ENCODE measurements around the gene PTGR3. TPM values are rescaled to one million over a fixed set of nuclear protein-coding genes. Genes with fewer than 3 reads are reported as not detected.

PTGR3 gene
- total and polyA plus RNA-seq, 5 donors, result 23.4 to 42.9 (median 30.4) TPM

DNA sequence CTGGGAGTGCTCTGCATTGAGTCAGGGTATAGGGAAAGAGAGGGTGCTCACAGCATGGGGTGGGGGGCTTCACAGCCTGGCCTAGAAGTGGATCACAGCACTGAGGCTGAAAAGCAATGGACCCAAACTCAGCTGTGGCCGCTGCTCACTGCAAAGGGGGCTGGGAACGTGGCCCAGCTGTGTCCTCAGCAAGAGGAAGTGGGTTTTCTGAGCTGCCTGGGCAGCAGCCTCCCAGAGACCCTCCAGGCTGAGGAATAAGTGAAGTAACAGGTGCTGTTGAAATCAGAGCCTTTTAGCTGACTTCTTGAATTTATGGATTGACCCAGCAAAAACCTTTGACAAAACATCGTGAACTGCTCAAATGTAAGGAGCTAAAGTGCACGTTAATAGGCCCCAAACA, 35.2 kb downstream of the PTGR3 start:
- H3K27me3 ChIP-seq (ENCODE audit: control insufficient read depth, insufficient read depth), result no peaks in the 10 kb centered on the region
- H3K9me3 ChIP-seq (ENCODE audit: control insufficient read depth, low read length), result no peaks in the 10 kb centered on the region
- no peaks in the 10 kb centered on the region for H3K4me1 ChIP-seq (ENCODE audit: control insufficient read depth, insufficient read depth, low read length)
- no peak overlapping the region for H3K27ac ChIP-seq (ENCODE audit: low read length)
- ATAC-seq, result no peak
- no peak overlapping the region for H3K4me3 ChIP-seq (ENCODE audit: low read length)
- intact Hi-C loops (cut with DNase I), result no loop called here
- DNase-seq, result no peak
- 80% methylated on average over 4 of the region's 4 CpGs for WGBS

GRCh38 chr18:75173125-75173432, 35.9 kb downstream of the PTGR3 start:
- 48% methylated on average over 5 of the region's 5 CpGs for WGBS
- ATAC-seq, result no peak
- Histone ChIP-seq H3K9me3 (ENCODE audit: control insufficient read depth, low read length) (no peaks in the 10 kb centered on the region), H3K27ac (ENCODE audit: low read length) (no peak overlapping the region), H3K4me1 (ENCODE audit: control insufficient read depth, insufficient read depth, low read length) (no peaks in the 10 kb centered on the region), H3K4me3 (ENCODE audit: low read length) (no peak overlapping the region), H3K27me3 (ENCODE audit: control insufficient read depth, insufficient read depth) (no peaks in the 10 kb centered on the region)
- no peak for DNase-seq
- intact Hi-C loops (cut with DNase I), result no loop called here

- DNase-seq (no peak), ATAC-seq (no peak)
- no peak overlapping the region for H3K27ac ChIP-seq (ENCODE audit: low read length)
- no peaks in the 10 kb centered on the region for H3K9me3 ChIP-seq (ENCODE audit: control insufficient read depth, low read length)
- no peaks in the 10 kb centered on the region for H3K27me3 ChIP-seq (ENCODE audit: control insufficient read depth, insufficient read depth)
- H3K4me1 ChIP-seq (ENCODE audit: control insufficient read depth, insufficient read depth, low read length), result no peaks in the 10 kb centered on the region
- no peak overlapping the region for H3K4me3 ChIP-seq (ENCODE audit: low read length)
- WGBS, result 72% methylated on average over 17 of the region's 17 CpGs
- intact Hi-C loops (cut with DNase I), result no loop called here
These were observed 36.4 kb downstream of the PTGR3 start for GRCh38 chr18:75172299-75173124.

DNA sequence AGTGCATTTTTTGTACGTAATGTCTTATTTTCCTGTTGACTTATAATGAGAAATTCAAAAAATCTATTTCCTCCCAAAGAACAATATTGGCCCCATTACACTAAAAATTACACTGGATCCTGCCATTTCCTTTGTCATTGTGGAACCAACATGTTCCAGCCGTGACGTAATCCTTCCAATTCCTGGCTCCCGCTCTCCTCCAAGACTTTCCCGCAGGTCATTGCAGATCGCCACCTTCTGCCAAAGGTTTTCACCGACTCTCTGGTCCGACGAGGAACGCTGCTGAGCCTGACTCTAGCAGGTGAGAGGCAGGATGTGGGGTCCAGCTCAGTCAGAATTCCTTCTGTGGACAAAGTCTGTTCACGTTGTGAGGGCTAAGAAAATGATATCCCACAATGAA, 38.0 kb downstream of the PTGR3 start:
- 70% methylated on average over 11 of the region's 11 CpGs for WGBS
- DNase-seq, result no peak
- no peaks in the 10 kb centered on the region for H3K4me1 ChIP-seq (ENCODE audit: control insufficient read depth, insufficient read depth, low read length)
- H3K9me3 ChIP-seq (ENCODE audit: control insufficient read depth, low read length), result no peaks in the 10 kb centered on the region
- H3K27me3 ChIP-seq (ENCODE audit: control insufficient read depth, insufficient read depth), result no peaks in the 10 kb centered on the region
- peak overlapping the region; percentile 61 for H3K27ac ChIP-seq (ENCODE audit: low read length)
- no peak for ATAC-seq
- intact Hi-C loops (cut with DNase I), result no loop called here
- no peak overlapping the region for H3K4me3 ChIP-seq (ENCODE audit: low read length)

GRCh38 chr18:75170022-75170789, 38.7 kb downstream of the PTGR3 start:
- DNase-seq (peak in 1 of 3 donors; percentile 65), ATAC-seq (peak in 1 of 2 donors; percentile 28)
- Histone ChIP-seq H3K27me3 (ENCODE audit: control insufficient read depth, insufficient read depth) (no peaks in the 10 kb centered on the region), H3K4me1 (ENCODE audit: control insufficient read depth, insufficient read depth, low read length) (no peaks in the 10 kb centered on the region), H3K27ac (ENCODE audit: low read length) (peak overlapping the region; percentile 76), H3K9me3 (ENCODE audit: control insufficient read depth, low read length) (no peaks in the 10 kb centered on the region), H3K4me3 (ENCODE audit: low read length) (no peak overlapping the region)
- 78% methylated on average over 34 of the region's 34 CpGs for WGBS
- intact Hi-C loops (cut with DNase I), result no loop called here

DNA sequence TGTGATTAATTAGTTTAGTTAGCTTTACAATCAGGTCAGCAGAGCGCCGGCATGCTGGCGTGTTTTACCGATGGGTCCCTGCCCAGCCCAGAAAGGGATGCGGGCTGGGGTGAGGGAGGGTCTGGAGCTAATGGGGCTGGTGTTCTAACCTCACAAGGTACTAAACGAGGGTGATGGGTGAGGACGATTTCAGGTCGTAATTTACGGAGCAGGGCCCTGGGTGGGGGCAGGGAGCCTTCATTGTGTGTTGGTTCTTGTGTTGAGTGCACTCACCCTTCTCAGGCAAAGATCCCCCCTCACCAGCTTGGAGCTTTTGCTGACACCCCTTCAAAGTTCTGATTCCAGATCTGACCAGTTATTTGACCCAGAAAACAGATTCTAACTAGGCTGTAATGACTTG, 39.5 kb downstream of the PTGR3 start:
- 82% methylated on average over 9 of the region's 9 CpGs for WGBS
- DNase-seq (no peak), ATAC-seq (no peak)
- H3K27me3 ChIP-seq (ENCODE audit: control insufficient read depth, insufficient read depth), result no peaks in the 10 kb centered on the region
- H3K9me3 ChIP-seq (ENCODE audit: control insufficient read depth, low read length), result no peaks in the 10 kb centered on the region
- intact Hi-C loops (cut with DNase I), result no loop called here
- H3K27ac ChIP-seq (ENCODE audit: low read length), result no peak overlapping the region
- H3K4me1 ChIP-seq (ENCODE audit: control insufficient read depth, insufficient read depth, low read length), result no peaks in the 10 kb centered on the region
- H3K4me3 ChIP-seq (ENCODE audit: low read length), result no peak overlapping the region

- no peak overlapping the region for H3K27ac ChIP-seq (ENCODE audit: low read length)
- H3K4me1 ChIP-seq (ENCODE audit: control insufficient read depth, insufficient read depth, low read length), result no peaks in the 10 kb centered on the region
- 27% methylated on average over 7 of the region's 7 CpGs for WGBS
- H3K27me3 ChIP-seq (ENCODE audit: control insufficient read depth, insufficient read depth), result no peaks in the 10 kb centered on the region
- DNase-seq (no peak), ATAC-seq (no peak)
- intact Hi-C loops (cut with DNase I), result no loop called here
- no peaks in the 10 kb centered on the region for H3K9me3 ChIP-seq (ENCODE audit: control insufficient read depth, low read length)
- H3K4me3 ChIP-seq (ENCODE audit: low read length), result no peak overlapping the region
These were observed 40.3 kb downstream of the PTGR3 start for GRCh38 chr18:75168619-75169018.

DNA sequence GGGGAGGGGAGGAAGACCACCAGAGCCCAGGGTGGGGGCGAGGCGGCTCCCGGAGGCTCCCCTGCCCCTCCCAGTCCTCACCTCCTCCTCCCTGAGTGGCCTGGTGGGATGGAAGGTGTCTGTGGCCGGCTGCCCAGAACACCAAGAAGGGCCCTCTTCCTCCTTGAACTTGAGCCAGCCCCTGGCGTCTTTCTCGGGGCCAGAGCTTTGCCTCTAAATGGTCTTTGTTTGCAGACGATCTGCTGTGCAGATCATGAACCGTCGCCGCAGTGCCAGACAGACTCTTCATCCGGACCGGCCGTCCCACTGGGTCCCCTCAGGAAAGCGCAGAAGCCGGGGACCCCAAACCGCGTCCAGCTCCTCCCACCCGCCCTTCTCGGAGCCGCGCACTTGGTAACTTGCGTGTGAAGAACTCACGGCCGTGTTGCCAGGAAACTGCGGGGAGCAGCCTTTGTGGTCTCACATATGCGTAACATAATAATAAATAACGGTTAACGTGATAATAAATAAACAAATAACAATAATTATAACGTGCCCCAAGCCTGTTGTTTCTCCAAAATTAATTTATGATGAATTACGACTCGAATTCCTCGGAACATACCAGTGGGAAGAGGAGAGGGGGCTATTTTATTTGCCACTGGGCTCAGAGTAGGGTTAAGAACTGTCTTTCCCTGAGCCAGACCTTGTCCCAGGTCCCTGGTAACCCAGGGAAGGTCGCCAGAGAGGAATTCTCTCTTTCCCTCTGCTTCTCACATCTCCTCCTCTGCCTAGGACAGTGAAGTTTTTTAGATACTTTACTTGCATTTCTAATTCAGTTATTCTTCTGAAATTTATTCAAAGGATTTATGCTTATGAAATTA, 41.0 kb downstream of the PTGR3 start:
- Histone ChIP-seq H3K9me3 (ENCODE audit: control insufficient read depth, low read length) (no peaks in the 10 kb centered on the region), H3K4me3 (ENCODE audit: low read length) (peak overlapping the region; percentile 33), H3K27ac (ENCODE audit: low read length) (peak overlapping the region; percentile 21), H3K4me1 (ENCODE audit: control insufficient read depth, insufficient read depth, low read length) (no peaks in the 10 kb centered on the region), H3K27me3 (ENCODE audit: control insufficient read depth, insufficient read depth) (no peaks in the 10 kb centered on the region)
- WGBS, result 37% methylated on average over 33 of the region's 33 CpGs
- ATAC-seq, result peak; percentile 56 to 63
- DNase-seq, result peak; percentile 34 to 74 (median 73)
- intact Hi-C loops (cut with DNase I), result no loop called here

- DNase-seq (no peak), ATAC-seq (no peak)
- Histone ChIP-seq H3K4me1 (ENCODE audit: control insufficient read depth, insufficient read depth, low read length) (no peaks in the 10 kb centered on the region), H3K4me3 (ENCODE audit: low read length) (no peak overlapping the region), H3K27ac (ENCODE audit: low read length) (no peak overlapping the region), H3K27me3 (ENCODE audit: control insufficient read depth, insufficient read depth) (no peaks in the 10 kb centered on the region), H3K9me3 (ENCODE audit: control insufficient read depth, low read length) (no peaks in the 10 kb centered on the region)
- 85% methylated on average over 10 of the region's 10 CpGs for WGBS
- intact Hi-C loops (cut with DNase I), result no loop called here
These were observed 41.8 kb downstream of the PTGR3 start for GRCh38 chr18:75167137-75167536.

DNA sequence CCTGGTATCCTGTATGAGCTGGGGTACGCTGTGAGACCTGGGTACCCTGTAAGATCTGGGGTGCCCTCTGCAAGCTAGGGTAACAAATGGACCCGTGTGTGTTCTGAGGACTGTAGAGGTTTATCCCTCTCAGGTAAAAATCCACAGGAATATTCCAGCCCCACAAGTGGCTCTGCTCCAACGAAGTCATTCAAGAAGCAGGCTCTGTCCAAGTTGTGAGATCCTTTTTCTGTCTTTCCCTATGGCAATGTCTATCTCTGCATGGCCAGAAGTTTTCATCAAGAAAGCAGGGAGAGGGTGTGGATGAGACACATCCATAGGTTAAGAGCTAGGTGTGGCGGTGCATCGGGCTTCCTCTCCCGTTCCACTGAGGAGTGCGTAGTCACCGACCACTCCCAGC, 43.0 kb downstream of the PTGR3 start:
- no peak for DNase-seq
- H3K9me3 ChIP-seq (ENCODE audit: control insufficient read depth, low read length), result no peaks in the 10 kb centered on the region
- 95% methylated on average over 8 of the region's 8 CpGs for WGBS
- H3K27ac ChIP-seq (ENCODE audit: low read length), result no peak overlapping the region
- no peaks in the 10 kb centered on the region for H3K27me3 ChIP-seq (ENCODE audit: control insufficient read depth, insufficient read depth)
- ATAC-seq, result no peak
- H3K4me3 ChIP-seq (ENCODE audit: low read length), result no peak overlapping the region
- intact Hi-C loops (cut with DNase I), result no loop called here
- no peaks in the 10 kb centered on the region for H3K4me1 ChIP-seq (ENCODE audit: control insufficient read depth, insufficient read depth, low read length)

DNA sequence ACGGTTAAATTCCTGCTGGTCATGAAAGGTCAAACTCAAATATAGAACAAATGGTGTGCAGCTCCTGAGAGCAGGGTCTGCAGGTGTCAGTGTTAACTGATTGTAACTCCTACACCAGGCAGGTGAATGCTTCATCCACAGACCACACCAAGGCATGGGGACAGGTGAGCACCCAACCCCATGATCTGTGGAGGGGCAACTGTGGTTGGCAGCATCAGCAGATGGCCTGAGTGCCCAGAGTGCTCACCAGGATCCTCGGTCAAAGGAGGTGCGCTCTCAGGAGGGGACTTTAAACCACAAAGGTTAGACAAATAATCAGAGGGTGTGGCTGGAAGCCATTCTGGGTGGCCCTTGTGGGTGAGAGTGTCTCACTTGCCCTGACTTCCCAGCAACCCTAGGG, 44.5 kb downstream of the PTGR3 start:
- ATAC-seq (no peak), DNase-seq (no peak)
- Histone ChIP-seq H3K4me1 (ENCODE audit: control insufficient read depth, insufficient read depth, low read length) (no peaks in the 10 kb centered on the region), H3K9me3 (ENCODE audit: control insufficient read depth, low read length) (no peaks in the 10 kb centered on the region), H3K27ac (ENCODE audit: low read length) (no peak overlapping the region), H3K27me3 (ENCODE audit: control insufficient read depth, insufficient read depth) (no peaks in the 10 kb centered on the region), H3K4me3 (ENCODE audit: low read length) (no peak overlapping the region)
- 93% methylated on average over 3 of the region's 3 CpGs for WGBS
- intact Hi-C loops (cut with DNase I), result no loop called here
